ENCODE results near the gene TRIM2. TPM values are rescaled to one million over a fixed set of nuclear protein-coding genes. Genes with fewer than 3 reads are reported as not detected.
A peak's percentile ranks its signal among the peaks of the same experiment; 100 is the strongest.

TRIM2 gene
- total and polyA plus RNA-seq, 11 donors, result 5.5 to 30.5 (median 18.5) TPM

GRCh38 chr4:153293742-153294057, 89.5 kb downstream of the TRIM2 start:
- H3K27me3 ChIP-seq, result no peaks in the 10 kb centered on the region
- no peak overlapping the region for H3K4me3 ChIP-seq
- ATAC-seq, result no peak
- intact Hi-C loops (cut with DNase I), result no loop called here
- 66 to 77% (median 69%) methylated on average over 5 of the region's 5 CpGs for WGBS, 4 donors
- H3K4me1 ChIP-seq, result peaks cover 0 to 32% (median 11%) of the 10 kb centered on the region in 12 donors
- TF ChIP-seq, protein P1, sequence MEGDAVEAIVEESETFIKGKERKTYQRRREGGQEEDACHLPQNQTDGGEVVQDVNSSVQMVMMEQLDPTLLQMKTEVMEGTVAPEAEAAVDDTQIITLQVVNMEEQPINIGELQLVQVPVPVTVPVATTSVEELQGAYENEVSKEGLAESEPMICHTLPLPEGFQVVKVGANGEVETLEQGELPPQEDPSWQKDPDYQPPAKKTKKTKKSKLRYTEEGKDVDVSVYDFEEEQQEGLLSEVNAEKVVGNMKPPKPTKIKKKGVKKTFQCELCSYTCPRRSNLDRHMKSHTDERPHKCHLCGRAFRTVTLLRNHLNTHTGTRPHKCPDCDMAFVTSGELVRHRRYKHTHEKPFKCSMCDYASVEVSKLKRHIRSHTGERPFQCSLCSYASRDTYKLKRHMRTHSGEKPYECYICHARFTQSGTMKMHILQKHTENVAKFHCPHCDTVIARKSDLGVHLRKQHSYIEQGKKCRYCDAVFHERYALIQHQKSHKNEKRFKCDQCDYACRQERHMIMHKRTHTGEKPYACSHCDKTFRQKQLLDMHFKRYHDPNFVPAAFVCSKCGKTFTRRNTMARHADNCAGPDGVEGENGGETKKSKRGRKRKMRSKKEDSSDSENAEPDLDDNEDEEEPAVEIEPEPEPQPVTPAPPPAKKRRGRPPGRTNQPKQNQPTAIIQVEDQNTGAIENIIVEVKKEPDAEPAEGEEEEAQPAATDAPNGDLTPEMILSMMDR (IDR thresholded peaks at IDR 0.05), result no peak
- no peak for TF ChIP-seq POLR2A (IDR thresholded peaks at IDR 0.05)
- H3K27ac ChIP-seq, result no peak overlapping the region
- H3K36me3 ChIP-seq, result peaks cover 0 to 59% (median 12%) of the 10 kb centered on the region in 9 donors
- DNase-seq, result no peak
- peaks cover 0 to 3% (median 0%) of the 10 kb centered on the region in 12 donors for H3K9me3 ChIP-seq

GRCh38 chr4:153294631-153295030, 90.4 kb downstream of the TRIM2 start:
- intact Hi-C loops (cut with DNase I), result no loop called here
- Histone ChIP-seq H3K27ac (no peak overlapping the region), H3K9me3 (peaks cover 0 to 10% (median under 1%) of the 10 kb centered on the region in 12 donors), H3K27me3 (no peaks in the 10 kb centered on the region), H3K4me3 (no peak overlapping the region), H3K4me1 (peaks cover 0 to 32% (median 11%) of the 10 kb centered on the region in 12 donors), H3K36me3 (peaks cover 0 to 62% (median 12%) of the 10 kb centered on the region in 9 donors)
- TF ChIP-seq, protein P1 (IDR thresholded peaks at IDR 0.05), result no peak
- TF ChIP-seq POLR2A (IDR thresholded peaks at IDR 0.05), result no peak
- WGBS, 4 donors, result 91 to 98% (median 93%) methylated on average over 1 of the region's 1 CpG
- ATAC-seq (no peak), DNase-seq (no peak)

DNA sequence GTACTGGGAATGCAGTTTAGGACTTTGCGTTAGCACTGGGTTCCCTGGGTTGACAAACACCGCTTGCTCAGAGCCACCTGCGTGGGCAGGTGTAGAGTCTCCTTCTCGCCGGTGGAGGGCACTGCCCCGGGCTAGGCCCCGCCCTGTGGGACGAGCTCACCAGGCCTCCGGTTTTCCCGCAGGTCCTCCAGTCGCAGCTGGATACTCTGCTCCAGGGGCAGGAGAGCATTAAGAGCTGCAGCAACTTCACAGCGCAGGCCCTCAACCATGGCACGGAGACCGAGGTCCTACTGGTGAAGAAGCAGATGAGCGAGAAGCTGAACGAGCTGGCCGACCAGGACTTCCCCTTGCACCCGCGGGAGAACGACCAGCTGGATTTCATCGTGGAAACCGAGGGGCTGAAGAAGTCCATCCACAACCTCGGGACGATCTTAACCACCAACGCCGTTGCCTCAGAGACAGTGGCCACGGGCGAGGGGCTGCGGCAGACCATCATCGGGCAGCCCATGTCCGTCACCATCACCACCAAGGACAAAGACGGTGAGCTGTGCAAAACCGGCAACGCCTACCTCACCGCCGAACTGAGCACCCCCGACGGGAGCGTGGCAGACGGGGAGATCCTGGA, 91.0 kb downstream of the TRIM2 start:
- H3K36me3 ChIP-seq, result peaks cover 0 to 64% (median 14%) of the 10 kb centered on the region in 9 donors
- no peak for ATAC-seq
- H3K4me3 ChIP-seq, result no peak overlapping the region
- 94 to 97% (median 96%) methylated on average over 27 to 40 of the region's 40 CpGs for WGBS, 4 donors
- H3K9me3 ChIP-seq, result peaks cover 0 to 17% (median 4%) of the 10 kb centered on the region in 12 donors
- H3K27me3 ChIP-seq, result no peaks in the 10 kb centered on the region
- intact Hi-C loops (cut with DNase I), result no loop called here
- TF ChIP-seq, protein P1 (IDR thresholded peaks at IDR 0.05), result no peak
- H3K4me1 ChIP-seq, result peaks cover 0 to 32% (median 11%) of the 10 kb centered on the region in 12 donors
- no peak overlapping the region for H3K27ac ChIP-seq
- DNase-seq, result no peak

GRCh38 chr4:153296040-153296823, 92.0 kb downstream of the TRIM2 start:
- 74 to 77% (median 75%) methylated on average over 11 of the region's 11 CpGs for WGBS, 4 donors
- H3K9me3 ChIP-seq, result peaks cover 0 to 19% (median 4%) of the 10 kb centered on the region in 12 donors
- intact Hi-C loops (cut with DNase I), result no loop called here
- DNase-seq, result peak in 1 of 5 donors; percentile 28
- ATAC-seq, result peak in 1 of 4 donors; percentile 34
- H3K27ac ChIP-seq, result no peak overlapping the region
- peaks cover 0 to 32% (median 11%) of the 10 kb centered on the region in 12 donors for H3K4me1 ChIP-seq
- H3K27me3 ChIP-seq, result no peaks in the 10 kb centered on the region
- TF ChIP-seq, protein P1 (IDR thresholded peaks at IDR 0.05), result no peak
- no peak for TF ChIP-seq POLR2A (IDR thresholded peaks at IDR 0.05)
- no peak overlapping the region for H3K4me3 ChIP-seq
- H3K36me3 ChIP-seq, result peaks cover 0 to 66% (median 16%) of the 10 kb centered on the region in 9 donors

All from heart left ventricle (tissue), 16 donors.